Keratinocyte (primary cell): ENCODE results near the gene FBXO15. TPM values are rescaled to one million over a fixed set of nuclear protein-coding genes. Genes with fewer than 3 reads are reported as not detected.

ENCODE experiments used
- DNase-seq: peaks from one replicate; pipeline ENCODE4 v3.0.0-alpha.2; 2011; ENCODE audit warnings: low read depth, missing footprints, low spot score
- FAIRE-seq: peaks from 2 replicates; lab custom pipeline; 2011; peaks lifted over from hg19 to GRCh38; lab: Jason Lieb, UNC
- H2AFZ ChIP-seq: 2 replicates; pipeline ENCODE4 v1.6.0; 2012; ENCODE audit warnings: low read length, control low read depth, inconsistent platforms; ENCODE audit not compliant: control insufficient read depth
- H3K27ac ChIP-seq: 2 replicates; pipeline ENCODE4 v1.5.1; 2011; ENCODE audit warnings: low read length; ENCODE audit not compliant: control insufficient read depth, insufficient read depth
- H3K27me3 ChIP-seq: 3 replicates; pipeline ENCODE4 v1.6.0; 2011; ENCODE audit warnings: low read length; ENCODE audit not compliant: control insufficient read depth, insufficient read depth; ENCODE audit errors: extremely low read depth
- H3K36me3 ChIP-seq, 2 experiments: 2 replicates in 1 of 2; 3 replicates in 1 of 2; pipeline ENCODE4 v1.5.1; 2011; ENCODE audit warnings: low read length in 2 of 2, mild to moderate bottlenecking in 1 of 2; ENCODE audit not compliant: control insufficient read depth in 2 of 2, insufficient read depth in 2 of 2; ENCODE audit errors: extremely low read depth in 1 of 2
- H3K4me1 ChIP-seq: 3 replicates; pipeline ENCODE4 v1.5.1; 2011; ENCODE audit warnings: low read length; ENCODE audit not compliant: control insufficient read depth, insufficient read depth; ENCODE audit errors: extremely low read depth
- H3K4me2 ChIP-seq: 3 replicates; pipeline ENCODE4 v1.6.0; 2011; ENCODE audit warnings: low read depth, low read length; ENCODE audit not compliant: control insufficient read depth, insufficient read depth; ENCODE audit errors: extremely low read depth
- H3K4me3 ChIP-seq, 3 experiments: fragments of 200-600 bp in 1 of 3; sonication (generic) in 1 of 3; 2 replicates in 2 of 3; 3 replicates in 1 of 3; pipeline ENCODE4 v1.5.1; 2011 to 2016; ENCODE audit warnings: low read length in 3 of 3, mild to moderate bottlenecking in 3 of 3, control low read depth in 2 of 3, inconsistent platforms in 1 of 3, low read depth in 1 of 3, mixed read lengths in 1 of 3, mixed run types in 1 of 3, moderate library complexity in 1 of 3; ENCODE audit not compliant: control insufficient read depth in 2 of 3, insufficient read depth in 2 of 3; ENCODE audit errors: extremely low read depth in 1 of 3
- H3K79me2 ChIP-seq: 2 replicates; pipeline ENCODE4 v1.6.0; 2012; ENCODE audit warnings: low read length; ENCODE audit not compliant: control insufficient read depth, insufficient read depth
- H3K9ac ChIP-seq: 3 replicates; pipeline ENCODE4 v1.6.0; 2011; ENCODE audit warnings: low read length; ENCODE audit not compliant: control insufficient read depth, insufficient read depth; ENCODE audit errors: extremely low read depth
- H3K9me1 ChIP-seq: 3 replicates; pipeline ENCODE4 v1.6.0; 2011; ENCODE audit warnings: low read length; ENCODE audit not compliant: control insufficient read depth, insufficient read depth; ENCODE audit errors: extremely low read depth
- H3K9me3 ChIP-seq: 2 replicates; pipeline ENCODE4 v1.5.1; 2012; ENCODE audit warnings: low read depth, low read length; ENCODE audit not compliant: control insufficient read depth
- H4K20me1 ChIP-seq: 3 replicates; pipeline ENCODE4 v1.6.0; 2011; ENCODE audit warnings: low read length; ENCODE audit not compliant: control insufficient read depth, insufficient read depth; ENCODE audit errors: extremely low read depth
- CTCF ChIP-seq, 3 experiments: IDR thresholded peaks in 1 of 3; conservative IDR thresholded peaks in 1 of 3; optimal IDR thresholded peaks in 1 of 3; 2 replicates in 2 of 3; 3 replicates in 1 of 3; pipeline versions ENCODE3 to v1.5.1; 2011; ENCODE audit warnings: low read length in 3 of 3, mild to moderate bottlenecking in 3 of 3, moderate library complexity in 2 of 3, control low read depth in 1 of 3, inconsistent platforms in 1 of 3; ENCODE audit not compliant: insufficient read depth in 2 of 3; ENCODE audit errors: extremely low read depth in 1 of 3
- EZH2 ChIP-seq: IDR thresholded peaks from one replicate; pipeline ENCODE4 v1.6.1; 2012; ENCODE audit warnings: inconsistent platforms, mild to moderate bottlenecking, low read length, moderate library complexity
- dilution Hi-C: fragments of 300-500 bp; cut with MboI; formaldehyde crosslinking; loops from one replicate; pipeline ENCODE4 v1.7.0; 2020; ENCODE audit warnings: low sequenced_read_pairs; ENCODE audit not compliant: extremely low pct_ligation_motif_present
- polyA plus RNA-seq, 5 experiments: library from polyadenylated mRNA; depleted of rRNA in 3 of 5; stranded (reverse) in 3 of 5; stranded (forward) in 1 of 5; unstranded in 1 of 5; fragments of >200 nt; gene quantifications; 1 replicate in 1 of 5; 2 replicates in 3 of 5; 3 replicates in 1 of 5; pipeline versions ENCODE4 v1.2.1 to v1.2.3, GENCODE V29; 2011 to 2012; ENCODE audit warnings: missing spikeins in 2 of 5, low read depth in 1 of 5, low replicate concordance in 1 of 5

FBXO15 gene
- polyA plus RNA-seq, 1 donor (not counting 4 experiments of a cell fraction or from before 2014, with no cell fraction given) = 0.26 TPM

- no peak overlapping the region for H3K9ac ChIP-seq
- DNase-seq = no peak
- FAIRE-seq = no peak
- dilution Hi-C loops = no loop called here
- H3K27ac ChIP-seq = no peak overlapping the region
- no peak overlapping the region for H3K4me3 ChIP-seq
- H3K4me2 ChIP-seq = no peak overlapping the region
- peaks cover 67% of the 10 kb centered on the region for H3K79me2 ChIP-seq
- H3K36me3 ChIP-seq = peaks cover 11 to 23% of the 10 kb centered on the region in 2 experiments
- TF ChIP-seq EZH2 (no peak), CTCF (optimal IDR thresholded peaks at IDR 0.05 in 1 of 3, IDR thresholded peaks at IDR 0.05 in 1 of 3, conservative IDR thresholded peaks at IDR 0.05 in 1 of 3; ENCODE audit: extremely low read depth in 1 of 3, insufficient read depth in 2 of 3, low read length in 3 of 3) (peak in 2 of 3 experiments; percentile 49 to 64)
- no peaks in the 10 kb centered on the region for H3K27me3 ChIP-seq
- no peaks in the 10 kb centered on the region for H3K9me3 ChIP-seq
- no peaks in the 10 kb centered on the region for H4K20me1 ChIP-seq
- peaks cover 17% of the 10 kb centered on the region for H3K4me1 ChIP-seq
- H3K9me1 ChIP-seq = peaks cover 3% of the 10 kb centered on the region
- no peak overlapping the region for H2AFZ ChIP-seq
Observed at GRCh38 chr18:74152857-74153256, 5.2 kb upstream of the FBXO15 start.

GRCh38 chr18:74152270-74152669 lies 4.6 kb upstream of the FBXO15 start:
- TF ChIP-seq CTCF (optimal IDR thresholded peaks at IDR 0.05 in 1 of 3, IDR thresholded peaks at IDR 0.05 in 1 of 3, conservative IDR thresholded peaks at IDR 0.05 in 1 of 3; ENCODE audit: extremely low read depth in 1 of 3, insufficient read depth in 2 of 3, low read length in 3 of 3) (no peak), EZH2 (no peak)

More at GRCh38 chr18:74152270-74152669, 4.6 kb upstream of the FBXO15 start:
- Histone ChIP-seq H3K27me3 (no peaks in the 10 kb centered on the region), H3K4me1 (peaks cover 17% of the 10 kb centered on the region), H3K4me2 (no peak overlapping the region), H3K9me3 (no peaks in the 10 kb centered on the region), H3K27ac (no peak overlapping the region), H4K20me1 (no peaks in the 10 kb centered on the region), H3K9me1 (peaks cover 3% of the 10 kb centered on the region), H3K79me2 (peaks cover 67% of the 10 kb centered on the region), H2AFZ (no peak overlapping the region), H3K36me3 (peaks cover 11 to 23% of the 10 kb centered on the region in 2 experiments), H3K4me3 (no peak overlapping the region), H3K9ac (no peak overlapping the region)
- no peak for DNase-seq
- dilution Hi-C loops = no loop called here
- FAIRE-seq = no peak
